RCC 7860 (cell line): ENCODE data around the gene MARCHF3.
"Not testable (repeated sequence)": the region's sequence is repeated elsewhere in the genome, so short reads cannot be mapped to it uniquely, and the experiment has no call there.

Source experiments
- DNase-seq: peaks from one replicate; pipeline ENCODE4 v3.0.0-alpha.2; 2015; ENCODE audit warnings: low spot score
- FAIRE-seq: peaks from 2 replicates; lab custom pipeline; 2012; peaks lifted over from hg19 to GRCh38; lab: Jason Lieb, UNC

Gene MARCHF3

GRCh38 chr5:127014573-127014972 lies 15.8 kb downstream of the MARCHF3 start:
- no peak for DNase-seq
- no peak for FAIRE-seq

- peak; percentile 11 for FAIRE-seq
These were observed 17.0 kb downstream of the MARCHF3 start for GRCh38 chr5:127013407-127013806.

GRCh38 chr5:127012916-127013315 lies 17.4 kb downstream of the MARCHF3 start:
- peak; percentile 69 for DNase-seq
- peak; percentile 88 for FAIRE-seq

More at GRCh38 chr5:127013407-127013806, 17.0 kb downstream of the MARCHF3 start:
- DNase-seq = no peak

- DNase-seq (peak; percentile 67), FAIRE-seq (no peak)
These were observed 18.3 kb downstream of the MARCHF3 start for GRCh38 chr5:127011961-127012644.

- DNase-seq (peak; percentile 92), FAIRE-seq (peak; percentile 99)
These were observed 19.2 kb downstream of the MARCHF3 start for GRCh38 chr5:127011153-127011552.

- no peak for DNase-seq
- no peak for FAIRE-seq
These were observed 20.0 kb downstream of the MARCHF3 start for GRCh38 chr5:127010362-127010761.

GRCh38 chr5:127009784-127010183 lies 20.6 kb downstream of the MARCHF3 start:
- no peak for DNase-seq
- FAIRE-seq = no peak

GRCh38 chr5:127008300-127008975 lies 21.9 kb downstream of the MARCHF3 start:
- FAIRE-seq (no peak), DNase-seq (no peak)

GRCh38 chr5:127007522-127007921 lies 22.8 kb downstream of the MARCHF3 start:
- DNase-seq (no peak), FAIRE-seq (no peak)

- DNase-seq = no peak
- FAIRE-seq = no peak
These were observed 23.6 kb downstream of the MARCHF3 start for GRCh38 chr5:127006744-127007143.

GRCh38 chr5:127005282-127005681 lies 25.1 kb downstream of the MARCHF3 start:
- not testable (repeated sequence) for DNase-seq, FAIRE-seq

- FAIRE-seq = no peak
- DNase-seq = no peak
These were observed 25.6 kb downstream of the MARCHF3 start for GRCh38 chr5:127004721-127005120.

GRCh38 chr5:127003798-127004495 lies 26.4 kb downstream of the MARCHF3 start:
- FAIRE-seq = no peak

GRCh38 chr5:127002390-127002789 lies 28.0 kb downstream of the MARCHF3 start:
- DNase-seq = no peak
- no peak for FAIRE-seq

More at GRCh38 chr5:127003798-127004495, 26.4 kb downstream of the MARCHF3 start:
- DNase-seq = no peak

GRCh38 chr5:127001621-127002296 lies 28.6 kb downstream of the MARCHF3 start:
- FAIRE-seq (peak; percentile 100), DNase-seq (peak; percentile 100)

GRCh38 chr5:126998895-126999570 lies 31.3 kb downstream of the MARCHF3 start:
- FAIRE-seq (no peak), DNase-seq (no peak)

GRCh38 chr5:126998201-126998631 lies 32.1 kb downstream of the MARCHF3 start:
- peak; percentile 24 for DNase-seq
- FAIRE-seq = no peak

- DNase-seq = no peak
- no peak for FAIRE-seq
These were observed 34.7 kb downstream of the MARCHF3 start for GRCh38 chr5:126995689-126996088.

- FAIRE-seq (no peak), DNase-seq (no peak)
These were observed 35.3 kb downstream of the MARCHF3 start for GRCh38 chr5:126995039-126995438.

- FAIRE-seq = no peak
- no peak for DNase-seq
These were observed 35.9 kb downstream of the MARCHF3 start for GRCh38 chr5:126994485-126994884.
